ENCODE measurements around the gene OR6V1.

- TF ChIP-seq ARNT (IDR thresholded peaks at IDR 0.05) (no peak), ELF4 (IDR thresholded peaks at IDR 0.05) (no peak), TARDBP (IDR thresholded peaks at IDR 0.05) (no peak), PKNOX1 (IDR thresholded peaks at IDR 0.05) (no peak), SUZ12 (IDR thresholded peaks at IDR 0.05) (no peak), FOXK2 (IDR thresholded peaks at IDR 0.05) (no peak), ZNF384 (IDR thresholded peaks at IDR 0.05) (no peak), SP1 (IDR thresholded peaks at IDR 0.05) (no peak), FOXA1 (IDR thresholded peaks at IDR 0.05) (no peak)
Measured at GRCh38 chr7:143005632-143006260, 46.4 kb upstream of the OR6V1 start.

Measured in HEK293T (cell line).